ENCODE results near the gene TMED8. TPM values are rescaled to one million over a fixed set of nuclear protein-coding genes. Genes with fewer than 3 reads are reported as not detected.

Gene TMED8
- total RNA-seq, 1 donor from 2014 or later: 10.4 TPM

DNA sequence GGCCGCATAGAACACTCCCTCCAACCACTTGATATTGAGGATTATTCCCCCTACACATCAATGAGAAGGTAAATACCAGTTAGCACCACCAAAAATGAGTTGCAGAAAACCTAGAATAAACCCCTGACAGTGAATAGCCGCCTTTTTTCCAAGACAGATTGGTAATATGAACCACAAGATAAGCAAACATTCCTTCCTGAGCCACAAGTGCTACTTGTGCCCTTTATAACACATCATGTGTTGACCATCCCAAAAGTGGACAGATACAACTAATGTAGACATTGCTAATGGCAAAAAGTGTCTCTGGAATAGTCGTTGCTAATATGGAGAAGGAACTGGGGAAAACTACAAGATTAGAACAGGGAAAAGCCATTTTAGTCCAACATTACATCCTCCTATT, 29.2 kb upstream of the TMED8 start:
- TF ChIP-seq, protein P1, sequence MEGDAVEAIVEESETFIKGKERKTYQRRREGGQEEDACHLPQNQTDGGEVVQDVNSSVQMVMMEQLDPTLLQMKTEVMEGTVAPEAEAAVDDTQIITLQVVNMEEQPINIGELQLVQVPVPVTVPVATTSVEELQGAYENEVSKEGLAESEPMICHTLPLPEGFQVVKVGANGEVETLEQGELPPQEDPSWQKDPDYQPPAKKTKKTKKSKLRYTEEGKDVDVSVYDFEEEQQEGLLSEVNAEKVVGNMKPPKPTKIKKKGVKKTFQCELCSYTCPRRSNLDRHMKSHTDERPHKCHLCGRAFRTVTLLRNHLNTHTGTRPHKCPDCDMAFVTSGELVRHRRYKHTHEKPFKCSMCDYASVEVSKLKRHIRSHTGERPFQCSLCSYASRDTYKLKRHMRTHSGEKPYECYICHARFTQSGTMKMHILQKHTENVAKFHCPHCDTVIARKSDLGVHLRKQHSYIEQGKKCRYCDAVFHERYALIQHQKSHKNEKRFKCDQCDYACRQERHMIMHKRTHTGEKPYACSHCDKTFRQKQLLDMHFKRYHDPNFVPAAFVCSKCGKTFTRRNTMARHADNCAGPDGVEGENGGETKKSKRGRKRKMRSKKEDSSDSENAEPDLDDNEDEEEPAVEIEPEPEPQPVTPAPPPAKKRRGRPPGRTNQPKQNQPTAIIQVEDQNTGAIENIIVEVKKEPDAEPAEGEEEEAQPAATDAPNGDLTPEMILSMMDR (IDR thresholded peaks at IDR 0.05): no peak
- Mint-ChIP-seq H3K27ac (ENCODE audit: unreplicated experiment) (no peak overlapping the region), H3K4me3 (ENCODE audit: unreplicated experiment) (no peak overlapping the region), H3K27me3 (ENCODE audit: low read depth) (no peaks in the 10 kb centered on the region), H3K4me1 (ENCODE audit: low read depth) (no peaks in the 10 kb centered on the region), H3K9me3 (ENCODE audit: low read depth) (no peaks in the 10 kb centered on the region), H3K36me3 (ENCODE audit: low read depth) (no peaks in the 10 kb centered on the region)
- no peak for DNase-seq (ENCODE audit: low spot score)

DNA sequence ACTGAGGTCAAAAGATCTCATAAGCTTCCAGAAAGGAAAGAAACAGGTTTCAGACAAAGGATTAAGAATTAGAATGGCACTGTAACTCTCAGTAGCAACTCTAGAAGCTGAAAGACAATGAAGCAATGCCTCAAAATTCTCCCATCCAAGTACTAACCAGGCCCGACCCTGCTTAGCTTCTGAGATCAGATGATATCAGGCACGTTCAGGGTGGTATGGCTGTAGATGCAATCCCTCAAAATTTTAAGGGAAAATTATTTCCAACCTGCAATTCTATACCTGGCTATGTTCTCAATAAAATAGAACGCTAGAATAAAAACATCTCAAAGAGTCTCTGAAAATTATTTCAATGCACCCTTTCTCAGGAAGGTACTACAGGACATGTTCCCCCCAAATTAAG, 26.9 kb upstream of the TMED8 start:
- Mint-ChIP-seq H3K4me1 (ENCODE audit: low read depth) (no peaks in the 10 kb centered on the region), H3K27me3 (ENCODE audit: low read depth) (no peaks in the 10 kb centered on the region), H3K36me3 (ENCODE audit: low read depth) (peaks cover 2% of the 10 kb centered on the region), H3K9me3 (ENCODE audit: low read depth) (no peaks in the 10 kb centered on the region), H3K27ac (ENCODE audit: unreplicated experiment) (no peak overlapping the region), H3K4me3 (ENCODE audit: unreplicated experiment) (no peak overlapping the region)
- TF ChIP-seq, protein P1 (IDR thresholded peaks at IDR 0.05): no peak
- DNase-seq (ENCODE audit: low spot score): no peak

DNA sequence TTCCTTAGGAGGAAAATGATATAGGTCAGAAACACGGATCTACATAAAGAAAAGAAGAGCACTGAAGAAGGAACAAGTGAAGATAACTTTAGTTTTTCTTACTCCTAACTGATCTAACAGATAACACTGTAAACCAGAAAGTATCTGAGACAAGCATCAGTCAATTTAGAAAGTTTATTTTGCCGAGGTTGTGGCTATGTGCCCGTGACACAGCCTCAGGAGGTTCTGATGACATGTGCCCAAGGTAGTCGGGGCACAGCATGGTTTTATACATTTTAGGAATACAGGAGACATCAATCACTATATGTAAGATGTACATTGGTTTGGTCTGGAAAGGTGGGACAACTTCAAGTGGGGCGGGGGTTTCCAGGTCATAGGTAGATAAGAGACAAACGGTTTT, 23.3 kb upstream of the TMED8 start:
- Mint-ChIP-seq H3K9me3 (ENCODE audit: low read depth) (no peaks in the 10 kb centered on the region), H3K36me3 (ENCODE audit: low read depth) (peaks cover 2% of the 10 kb centered on the region), H3K4me1 (ENCODE audit: low read depth) (no peaks in the 10 kb centered on the region), H3K27me3 (ENCODE audit: low read depth) (no peaks in the 10 kb centered on the region), H3K27ac (ENCODE audit: unreplicated experiment) (no peak overlapping the region), H3K4me3 (ENCODE audit: unreplicated experiment) (no peak overlapping the region)
- TF ChIP-seq, protein P1 (IDR thresholded peaks at IDR 0.05): no peak
- DNase-seq (ENCODE audit: low spot score): no peak

DNA sequence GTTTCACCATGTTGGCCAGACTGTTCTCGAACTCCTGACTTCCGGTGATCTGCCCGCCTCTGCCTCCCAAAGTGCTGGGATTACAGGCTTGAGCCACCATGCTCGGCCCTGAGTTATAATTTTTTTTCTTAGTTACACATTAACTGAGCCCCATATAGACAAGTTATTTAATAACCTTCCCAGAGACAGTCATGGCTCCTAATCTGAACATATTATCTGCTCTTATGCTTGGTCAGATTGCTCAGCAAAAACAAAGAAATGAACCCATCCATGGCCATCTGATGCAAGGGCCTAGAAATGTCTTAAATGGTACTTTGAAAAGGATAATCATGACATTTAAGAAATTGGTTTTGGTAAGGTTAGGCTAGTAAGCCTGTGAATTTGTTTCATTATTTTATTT, 13.3 kb upstream of the TMED8 start:
- Mint-ChIP-seq H3K4me3 (ENCODE audit: unreplicated experiment) (no peak overlapping the region), H3K4me1 (ENCODE audit: low read depth) (no peaks in the 10 kb centered on the region), H3K27me3 (ENCODE audit: low read depth) (no peaks in the 10 kb centered on the region), H3K9me3 (ENCODE audit: low read depth) (no peaks in the 10 kb centered on the region), H3K36me3 (ENCODE audit: low read depth) (no peaks in the 10 kb centered on the region), H3K27ac (ENCODE audit: unreplicated experiment) (no peak overlapping the region)
- TF ChIP-seq, protein P1 (IDR thresholded peaks at IDR 0.05): no peak
- DNase-seq (ENCODE audit: low spot score): no peak

DNA sequence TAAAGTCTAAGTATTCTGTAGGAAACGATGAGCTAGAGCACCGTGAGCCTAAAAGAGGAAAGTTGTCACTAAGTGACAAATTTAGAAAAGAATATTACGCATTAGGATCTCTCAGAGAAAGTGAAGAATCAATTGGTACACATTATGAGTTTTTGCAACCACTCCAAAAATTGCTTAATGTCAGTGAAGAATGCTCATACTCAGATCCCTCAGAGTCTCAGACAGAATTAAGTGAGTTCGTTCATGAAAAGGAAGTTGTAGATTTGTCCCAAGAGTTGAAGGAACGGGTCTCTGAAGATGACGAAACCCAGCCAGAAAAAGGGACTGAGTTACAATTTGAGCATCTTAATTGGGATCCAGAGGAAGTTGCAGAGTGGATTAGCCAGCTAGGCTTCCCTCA, 1.8 kb upstream of the TMED8 start:
- Mint-ChIP-seq H3K4me3 (ENCODE audit: unreplicated experiment) (no peak overlapping the region), H3K27ac (ENCODE audit: unreplicated experiment) (no peak overlapping the region), H3K36me3 (ENCODE audit: low read depth) (no peaks in the 10 kb centered on the region), H3K27me3 (ENCODE audit: low read depth) (no peaks in the 10 kb centered on the region), H3K4me1 (ENCODE audit: low read depth) (peaks cover 16% of the 10 kb centered on the region), H3K9me3 (ENCODE audit: low read depth) (no peaks in the 10 kb centered on the region)
- TF ChIP-seq, protein P1 (IDR thresholded peaks at IDR 0.05): no peak
- DNase-seq (ENCODE audit: low spot score): no peak

All from chondrocyte (in vitro differentiated cells).